A673 (cell line): Measurements from ENCODE around the gene GPHN. TPM values are rescaled to one million over a fixed set of nuclear protein-coding genes. Genes with fewer than 3 reads are reported as not detected.

Source experiments
- BruUV-seq: library from RNA; stranded (reverse); fragments of 400-500 nt; replicated peaks from 2 replicates; lab custom pipeline; 2021; lab: Mats Ljungman, UMichigan
- CTCF ChIA-PET: fragments of 300-600 bp; sonication (Branson Sonifier 250); formaldehyde crosslinking; loops from one replicate; lab custom pipeline; 2022; ENCODE audit warnings: antibody characterized with exemption; lab: Charles Lee
- POLR2A ChIA-PET: fragments of 300-600 bp; sonication (Branson Sonifier 250); formaldehyde crosslinking; loops from one replicate; lab custom pipeline; 2022; ENCODE audit warnings: antibody characterized with exemption; ENCODE audit not compliant: low non-redundant PET; lab: Charles Lee
- DNase-seq: peaks from one replicate; pipeline ENCODE4 v3.0.0-alpha.2; 2015; ENCODE audit warnings: low spot score
- H3K27ac ChIP-seq: fragments of 200-600 bp; sonication (generic); 2 replicates; pipeline ENCODE4 v1.5.1; 2016; ENCODE audit warnings: mixed run types, low read depth, mild to moderate bottlenecking, mixed read lengths, antibody characterized with exemption, low read length; ENCODE audit not compliant: poor library complexity, severe bottlenecking
- H3K27me3 ChIP-seq: fragments of 200-600 bp; sonication (generic); replicated peaks from 2 replicates; pipeline ENCODE4 v1.6.1; 2017; ENCODE audit warnings: mixed run types, low read depth, mild to moderate bottlenecking, mixed read lengths, antibody characterized with exemption, low read length; ENCODE audit not compliant: insufficient read depth, poor library complexity
- H3K36me3 ChIP-seq: fragments of 200-600 bp; sonication (generic); 2 replicates; pipeline ENCODE4 v1.6.1; 2016; ENCODE audit warnings: mixed run types, mild to moderate bottlenecking, mixed read lengths, antibody characterized with exemption, low read length; ENCODE audit not compliant: insufficient read depth, poor library complexity, severe bottlenecking
- H3K4me1 ChIP-seq: fragments of 200-600 bp; sonication (generic); 2 replicates; pipeline ENCODE4 v1.6.1; 2017; ENCODE audit warnings: mixed run types, mild to moderate bottlenecking, mixed read lengths, antibody characterized with exemption, low read length; ENCODE audit not compliant: insufficient read depth, poor library complexity, severe bottlenecking
- H3K4me3 ChIP-seq: fragments of 200-600 bp; sonication (generic); 2 replicates; pipeline ENCODE4 v1.5.1; 2016; ENCODE audit warnings: low read depth, mixed run types, mild to moderate bottlenecking, mixed read lengths, low read length; ENCODE audit not compliant: poor library complexity, severe bottlenecking
- H3K9me3 ChIP-seq: fragments of 200-600 bp; sonication (generic); 2 replicates; pipeline ENCODE4 v1.6.1; 2016; ENCODE audit warnings: mixed run types, low read depth, mild to moderate bottlenecking, mixed read lengths, antibody characterized with exemption, low read length; ENCODE audit not compliant: poor library complexity, severe bottlenecking
- CTCF ChIP-seq: fragments of 300-800, 200-600 bp; sonication (generic); conservative IDR thresholded peaks from 2 replicates; pipeline ENCODE4 v1.5.1; 2017; ENCODE audit warnings: low read depth, mild to moderate bottlenecking, antibody characterized with exemption, low read length, moderate library complexity, mixed read lengths
- EZH2 ChIP-seq: fragments of 200-600 bp; sonication (generic); IDR thresholded peaks from 2 replicates; pipeline ENCODE4 v1.6.1; 2017; ENCODE audit warnings: borderline replicate concordance, low read depth, mild to moderate bottlenecking, mixed read lengths, antibody characterized with exemption, low read length; ENCODE audit not compliant: poor library complexity, severe bottlenecking
- intact Hi-C: fragments of 100-400 bp; cut with micrococcal nuclease; formaldehyde crosslinking; loops from one replicate; pipeline ENCODE4 v1.10.0; 2022; ENCODE audit not compliant: unreplicated experiment
- total RNA-seq: library from RNA; stranded (reverse); gene quantifications from 2 replicates; pipeline ENCODE4 v1.2.3, GENCODE V29; 2021

GPHN gene
- total RNA-seq, 1 experiment from 2014 or later = 30.3 TPM

- Histone ChIP-seq H3K36me3 (no peaks in the 10 kb centered on the region), H3K27ac (no peak overlapping the region), H3K4me3 (no peak overlapping the region), H3K9me3 (peaks cover 18% of the 10 kb centered on the region), H3K27me3 (no peaks in the 10 kb centered on the region), H3K4me1 (no peaks in the 10 kb centered on the region)
- TF ChIP-seq CTCF (no peak), EZH2 (no peak)
- ChIA-PET CTCF (no interaction called here), POLR2A (no interaction called here)
- peak; percentile 4 for DNase-seq
- BruUV-seq = no TSS peak
- intact Hi-C loops = no loop called here
Observed at GRCh38 chr14:66939409-66939808, 431.5 kb downstream of the GPHN start.

- intact Hi-C loops = no loop called here
- no TSS peak for BruUV-seq
- peaks cover 37% of the 10 kb centered on the region for H3K9me3 ChIP-seq
- H3K4me3 ChIP-seq = no peak overlapping the region
- TF ChIP-seq CTCF = no peak
- no peak for TF ChIP-seq EZH2
- H3K27ac ChIP-seq = no peak overlapping the region
- peak; percentile 42 for DNase-seq
- H3K4me1 ChIP-seq = no peaks in the 10 kb centered on the region
- H3K36me3 ChIP-seq = no peaks in the 10 kb centered on the region
- ChIA-PET POLR2A (no interaction called here), CTCF (no interaction called here)
- H3K27me3 ChIP-seq = no peaks in the 10 kb centered on the region
Observed at GRCh38 chr14:66944872-66945271, 436.9 kb downstream of the GPHN start.

- H3K27ac ChIP-seq = no peak overlapping the region
- no peaks in the 10 kb centered on the region for H3K36me3 ChIP-seq
- ChIA-PET CTCF (no interaction called here), POLR2A (no interaction called here)
- BruUV-seq = no TSS peak
- H3K27me3 ChIP-seq = no peaks in the 10 kb centered on the region
- intact Hi-C loops = no loop called here
- H3K9me3 ChIP-seq = peaks cover 14% of the 10 kb centered on the region
- no peak for TF ChIP-seq EZH2
- TF ChIP-seq CTCF = no peak
- no peak for DNase-seq
- no peak overlapping the region for H3K4me3 ChIP-seq
- H3K4me1 ChIP-seq = no peaks in the 10 kb centered on the region
Observed at GRCh38 chr14:66955159-66955558, 447.2 kb downstream of the GPHN start.
